ENCODE results near the gene APOL6. TPM values are rescaled to one million over a fixed set of nuclear protein-coding genes. Genes with fewer than 3 reads are reported as not detected.

Gene APOL6
- total and polyA plus RNA-seq, 8 donors, result 3.9 to 21.5 (median 8.7) TPM

- peaks cover 0 to 18% (median 9%) of the 10 kb centered on the region in 4 donors for H3K4me1 ChIP-seq
- H3K4me3 ChIP-seq, result no peak overlapping the region
- intact Hi-C loops (cut with DNase I; ENCODE audit: low total_unique reads), result no loop called here
- H3K27ac ChIP-seq, result no peak overlapping the region
- no peak for DNase-seq
- H3K27me3 ChIP-seq, result no peaks in the 10 kb centered on the region
- no peaks in the 10 kb centered on the region for H3K36me3 ChIP-seq
- WGBS, 5 donors, result 93 to 98% (median 96%) methylated on average over 5 of the region's 5 CpGs
- no peaks in the 10 kb centered on the region for H3K9me3 ChIP-seq
- no peak for TF ChIP-seq POLR2AphosphoS5 (IDR thresholded peaks at IDR 0.05)
- TF ChIP-seq POLR2A (IDR thresholded peaks at IDR 0.05), result no peak
- no peak for TF ChIP-seq EP300 (IDR thresholded peaks at IDR 0.05)
- no peak for TF ChIP-seq CTCF (IDR thresholded peaks at IDR 0.05)
Measured at GRCh38 chr22:35601013-35601580, 47.1 kb upstream of the APOL6 start.

- 56 to 67% (median 60%) methylated on average over 9 of the region's 9 CpGs for WGBS, 5 donors
Measured at GRCh38 chr22:35601743-35602615, 46.3 kb upstream of the APOL6 start.

GRCh38 chr22:35604621-35605368, 43.5 kb upstream of the APOL6 start:
- DNase-seq, result peak in 1 of 2 donors; percentile 45
- intact Hi-C loops (cut with DNase I; ENCODE audit: low total_unique reads), result no loop called here
- H3K36me3 ChIP-seq, result no peaks in the 10 kb centered on the region
- H3K4me1 ChIP-seq, result peaks cover 0 to 27% (median 11%) of the 10 kb centered on the region in 4 donors
- no peak overlapping the region for H3K4me3 ChIP-seq
- H3K27ac ChIP-seq, result no peak overlapping the region
- TF ChIP-seq POLR2A (IDR thresholded peaks at IDR 0.05), result no peak
- TF ChIP-seq POLR2AphosphoS5 (IDR thresholded peaks at IDR 0.05), result no peak
- TF ChIP-seq CTCF (IDR thresholded peaks at IDR 0.05), result no peak
- no peak for TF ChIP-seq EP300 (IDR thresholded peaks at IDR 0.05)
- no peaks in the 10 kb centered on the region for H3K27me3 ChIP-seq
- 38 to 52% (median 41%) methylated on average over 9 of the region's 9 CpGs for WGBS, 5 donors
- H3K9me3 ChIP-seq, result no peaks in the 10 kb centered on the region

More at GRCh38 chr22:35601743-35602615, 46.3 kb upstream of the APOL6 start:
- Histone ChIP-seq H3K9me3 (no peaks in the 10 kb centered on the region), H3K4me3 (no peak overlapping the region), H3K27ac (no peak overlapping the region), H3K4me1 (peaks cover 0 to 26% (median 11%) of the 10 kb centered on the region in 4 donors), H3K27me3 (no peaks in the 10 kb centered on the region), H3K36me3 (no peaks in the 10 kb centered on the region)
- intact Hi-C loops (cut with DNase I; ENCODE audit: low total_unique reads), result no loop called here
- DNase-seq, result no peak
- TF ChIP-seq CTCF (IDR thresholded peaks at IDR 0.05) (no peak), EP300 (IDR thresholded peaks at IDR 0.05) (no peak), POLR2AphosphoS5 (IDR thresholded peaks at IDR 0.05) (no peak)

- WGBS, 5 donors, result 61 to 84% (median 72%) methylated on average over 2 of the region's 2 CpGs
- H3K27ac ChIP-seq, result no peak overlapping the region
- no peaks in the 10 kb centered on the region for H3K27me3 ChIP-seq
- intact Hi-C loops (cut with DNase I; ENCODE audit: low total_unique reads), result no loop called here
- no peak for DNase-seq
- no peaks in the 10 kb centered on the region for H3K36me3 ChIP-seq
- H3K9me3 ChIP-seq, result no peaks in the 10 kb centered on the region
- no peak overlapping the region for H3K4me3 ChIP-seq
- TF ChIP-seq EP300 (IDR thresholded peaks at IDR 0.05) (no peak), POLR2A (IDR thresholded peaks at IDR 0.05) (no peak), POLR2AphosphoS5 (IDR thresholded peaks at IDR 0.05) (no peak), CTCF (IDR thresholded peaks at IDR 0.05) (no peak)
- peaks cover 0 to 27% (median 11%) of the 10 kb centered on the region in 4 donors for H3K4me1 ChIP-seq
Measured at GRCh38 chr22:35605369-35605680, 42.9 kb upstream of the APOL6 start.
